ENCODE results near the gene SEMA5A.

GRCh38 chr5:9429691-9430215 lies 116.1 kb downstream of the SEMA5A start:
- TF ChIP-seq, protein P1, sequence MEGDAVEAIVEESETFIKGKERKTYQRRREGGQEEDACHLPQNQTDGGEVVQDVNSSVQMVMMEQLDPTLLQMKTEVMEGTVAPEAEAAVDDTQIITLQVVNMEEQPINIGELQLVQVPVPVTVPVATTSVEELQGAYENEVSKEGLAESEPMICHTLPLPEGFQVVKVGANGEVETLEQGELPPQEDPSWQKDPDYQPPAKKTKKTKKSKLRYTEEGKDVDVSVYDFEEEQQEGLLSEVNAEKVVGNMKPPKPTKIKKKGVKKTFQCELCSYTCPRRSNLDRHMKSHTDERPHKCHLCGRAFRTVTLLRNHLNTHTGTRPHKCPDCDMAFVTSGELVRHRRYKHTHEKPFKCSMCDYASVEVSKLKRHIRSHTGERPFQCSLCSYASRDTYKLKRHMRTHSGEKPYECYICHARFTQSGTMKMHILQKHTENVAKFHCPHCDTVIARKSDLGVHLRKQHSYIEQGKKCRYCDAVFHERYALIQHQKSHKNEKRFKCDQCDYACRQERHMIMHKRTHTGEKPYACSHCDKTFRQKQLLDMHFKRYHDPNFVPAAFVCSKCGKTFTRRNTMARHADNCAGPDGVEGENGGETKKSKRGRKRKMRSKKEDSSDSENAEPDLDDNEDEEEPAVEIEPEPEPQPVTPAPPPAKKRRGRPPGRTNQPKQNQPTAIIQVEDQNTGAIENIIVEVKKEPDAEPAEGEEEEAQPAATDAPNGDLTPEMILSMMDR (IDR thresholded peaks at IDR 0.05): no peak
- TF ChIP-seq POLR2A (IDR thresholded peaks at IDR 0.05): no peak
